Vagina (tissue), 2 donors: ENCODE data around the gene CD70.

Source experiments
- CTCF ChIP-seq, 3 experiments: fragments of 450-650 bp in 2 of 3; fragments of 200-600 bp in 1 of 3; sonication (generic) in 1 of 3; IDR thresholded peaks; one replicate each; pipeline ENCODE4 v1.5.1; 2017 to 2019; ENCODE audit warnings: antibody characterized with exemption in 3 of 3, mild to moderate bottlenecking in 2 of 3, moderate library complexity in 2 of 3
- POLR2A ChIP-seq, 2 donors: fragments of 450-650 bp; IDR thresholded peaks; one replicate each; pipeline ENCODE4 v1.6.1; 2017; ENCODE audit warnings: antibody characterized with exemption in 2 of 2, mild to moderate bottlenecking in 2 of 2, moderate library complexity in 2 of 2
- POLR2AphosphoS5 ChIP-seq, 2 donors: sonication (generic); formaldehyde crosslinking; IDR thresholded peaks; one replicate each; pipeline ENCODE4 v1.9.0; 2017; ENCODE audit warnings: antibody characterized with exemption in 2 of 2, mild to moderate bottlenecking in 2 of 2, low read depth in 1 of 2; ENCODE audit not compliant: insufficient read depth in 1 of 2

DNA sequence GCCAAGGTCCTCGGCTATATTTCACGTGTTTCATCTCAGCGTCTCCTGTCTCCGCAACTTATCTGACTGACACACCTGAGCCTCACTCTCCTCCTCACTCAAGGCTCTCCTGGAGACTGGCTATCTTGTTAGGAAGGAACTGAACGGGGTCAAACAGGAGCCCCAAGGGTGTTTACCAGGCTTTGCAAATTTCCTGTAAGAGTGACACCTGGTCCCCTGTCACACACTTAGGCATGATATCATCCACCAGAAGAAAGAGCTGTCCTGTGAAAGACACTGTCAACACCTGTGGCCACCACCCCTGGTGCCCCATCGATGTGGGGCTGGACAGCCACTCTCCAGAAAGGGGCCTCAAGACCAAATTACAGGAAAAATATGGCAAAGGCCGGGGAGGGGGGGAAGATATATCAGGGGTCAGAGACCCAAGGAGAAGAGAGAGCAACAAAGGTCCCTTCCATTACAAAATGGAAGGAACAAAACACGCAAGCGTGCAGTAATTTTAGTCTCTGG is 2.9 kb downstream of the CD70 start:
- TF ChIP-seq CTCF (IDR thresholded peaks at IDR 0.05) (no peak), POLR2AphosphoS5 (IDR thresholded peaks at IDR 0.05; ENCODE audit: insufficient read depth in 1 of 2, low read depth in 1 of 2) (no peak), POLR2A (IDR thresholded peaks at IDR 0.05) (no peak)
